ENCODE measurements around the gene AJAP1.

Gene AJAP1

DNA sequence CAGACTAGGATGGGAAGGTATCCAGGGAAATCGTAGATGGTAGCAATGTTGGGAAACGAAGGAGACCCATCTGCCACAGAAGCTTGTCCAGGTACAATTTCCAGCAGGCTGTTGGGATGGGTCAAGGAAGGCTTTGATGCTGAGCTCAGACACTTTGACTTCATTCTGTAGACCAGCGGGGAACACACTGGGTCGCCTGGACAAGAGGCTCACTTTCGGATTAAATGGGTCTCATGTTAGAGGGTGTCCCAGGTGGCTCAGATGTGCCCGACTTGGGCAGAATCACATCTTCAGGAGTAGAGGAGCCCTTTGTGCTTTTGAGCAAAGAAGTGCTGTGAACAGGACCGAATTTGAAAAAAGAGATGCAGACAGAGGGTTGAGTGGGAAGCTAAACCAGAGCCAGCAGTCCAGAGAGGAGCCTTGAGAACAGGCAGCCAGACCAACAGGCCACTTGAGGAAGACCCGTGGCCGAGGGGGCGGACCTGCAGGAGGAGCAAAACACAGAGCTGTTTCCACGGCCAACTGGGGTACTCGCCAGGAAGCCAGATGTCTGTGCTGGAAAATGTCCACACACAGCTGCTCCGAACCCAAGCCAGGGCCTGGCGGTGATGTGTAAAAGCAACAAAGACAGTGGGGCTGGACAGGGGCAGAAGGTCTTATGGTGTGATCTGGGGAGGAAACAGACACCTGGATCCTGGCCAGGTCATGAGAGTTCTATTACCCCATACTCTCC is 146.9 kb downstream of the AJAP1 start:
- TF ChIP-seq, protein P1, sequence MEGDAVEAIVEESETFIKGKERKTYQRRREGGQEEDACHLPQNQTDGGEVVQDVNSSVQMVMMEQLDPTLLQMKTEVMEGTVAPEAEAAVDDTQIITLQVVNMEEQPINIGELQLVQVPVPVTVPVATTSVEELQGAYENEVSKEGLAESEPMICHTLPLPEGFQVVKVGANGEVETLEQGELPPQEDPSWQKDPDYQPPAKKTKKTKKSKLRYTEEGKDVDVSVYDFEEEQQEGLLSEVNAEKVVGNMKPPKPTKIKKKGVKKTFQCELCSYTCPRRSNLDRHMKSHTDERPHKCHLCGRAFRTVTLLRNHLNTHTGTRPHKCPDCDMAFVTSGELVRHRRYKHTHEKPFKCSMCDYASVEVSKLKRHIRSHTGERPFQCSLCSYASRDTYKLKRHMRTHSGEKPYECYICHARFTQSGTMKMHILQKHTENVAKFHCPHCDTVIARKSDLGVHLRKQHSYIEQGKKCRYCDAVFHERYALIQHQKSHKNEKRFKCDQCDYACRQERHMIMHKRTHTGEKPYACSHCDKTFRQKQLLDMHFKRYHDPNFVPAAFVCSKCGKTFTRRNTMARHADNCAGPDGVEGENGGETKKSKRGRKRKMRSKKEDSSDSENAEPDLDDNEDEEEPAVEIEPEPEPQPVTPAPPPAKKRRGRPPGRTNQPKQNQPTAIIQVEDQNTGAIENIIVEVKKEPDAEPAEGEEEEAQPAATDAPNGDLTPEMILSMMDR (IDR thresholded peaks at IDR 0.05; ENCODE audit: low read depth, low read length), result no peak
- H3K4me3 ChIP-seq (ENCODE audit: low read depth, low read length), result no peak overlapping the region

- TF ChIP-seq, protein P1 (IDR thresholded peaks at IDR 0.05; ENCODE audit: low read depth, low read length), result no peak
- H3K4me3 ChIP-seq (ENCODE audit: low read depth, low read length), result no peak overlapping the region
Observed at GRCh38 chr1:4802024-4802423, 147.6 kb downstream of the AJAP1 start.

DNA sequence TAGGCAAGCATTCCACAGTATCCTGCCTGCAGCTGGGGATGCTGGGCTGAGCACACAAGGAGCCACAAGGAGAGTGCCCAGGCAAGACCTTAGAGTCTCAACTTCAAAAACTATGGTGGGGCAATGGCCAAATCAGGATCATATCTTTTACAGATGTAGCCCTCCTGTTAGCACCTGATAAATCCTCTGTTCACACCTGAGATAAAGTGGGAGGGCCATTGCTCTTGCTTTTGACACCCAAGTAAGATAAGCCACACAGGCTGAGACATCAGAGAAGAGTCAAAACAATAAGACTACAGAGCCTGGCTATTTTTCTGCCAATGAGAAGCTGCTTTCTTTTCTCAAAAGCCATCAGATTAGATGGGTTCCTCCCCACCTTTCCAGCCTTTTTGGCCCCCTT is 148.9 kb downstream of the AJAP1 start:
- TF ChIP-seq, protein P1 (IDR thresholded peaks at IDR 0.05; ENCODE audit: low read depth, low read length), result no peak
- H3K4me3 ChIP-seq (ENCODE audit: low read depth, low read length), result no peak overlapping the region

DNA sequence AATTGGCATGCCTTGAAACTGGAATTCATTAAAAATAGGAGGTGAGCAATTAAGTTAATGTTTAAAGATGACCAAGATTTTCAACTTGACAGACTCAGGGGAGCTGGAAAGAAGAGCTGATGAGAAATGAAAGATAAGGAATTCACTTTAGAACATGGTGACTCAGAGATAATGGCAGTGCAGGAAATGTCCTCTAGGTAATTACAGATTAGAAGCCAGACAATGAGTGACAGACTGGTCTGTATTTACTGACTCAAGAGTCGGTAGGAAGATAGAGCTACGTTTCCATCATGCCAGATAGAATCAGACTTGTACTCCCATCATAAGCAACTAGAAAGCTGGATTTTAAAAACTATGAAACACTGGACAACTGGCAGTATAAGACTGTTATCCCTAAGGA is 151.6 kb downstream of the AJAP1 start:
- no peak overlapping the region for H3K4me3 ChIP-seq (ENCODE audit: low read depth, low read length)
- TF ChIP-seq, protein P1 (IDR thresholded peaks at IDR 0.05; ENCODE audit: low read depth, low read length), result no peak

DNA sequence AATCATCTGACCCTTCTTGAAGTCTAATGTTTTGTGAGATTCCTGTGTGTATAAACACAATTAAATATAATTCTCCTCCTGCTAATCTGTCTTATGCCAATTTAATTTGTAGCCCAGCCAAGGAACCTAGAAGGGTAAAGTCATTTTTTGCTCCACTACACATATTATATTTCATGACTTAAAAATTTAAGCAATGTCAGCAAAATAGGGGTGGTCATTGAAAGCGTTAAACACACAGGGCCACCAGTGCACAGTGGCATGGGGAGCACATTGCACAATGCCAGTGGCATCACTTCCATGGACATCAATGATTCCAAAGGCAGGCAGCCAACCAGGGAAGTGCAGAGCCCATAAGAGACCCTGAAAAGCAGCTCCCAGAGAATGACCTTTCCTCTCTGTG is 166.1 kb downstream of the AJAP1 start:
- H3K4me3 ChIP-seq (ENCODE audit: low read depth, low read length), result no peak overlapping the region
- TF ChIP-seq, protein P1 (IDR thresholded peaks at IDR 0.05; ENCODE audit: low read depth, low read length), result no peak

DNA sequence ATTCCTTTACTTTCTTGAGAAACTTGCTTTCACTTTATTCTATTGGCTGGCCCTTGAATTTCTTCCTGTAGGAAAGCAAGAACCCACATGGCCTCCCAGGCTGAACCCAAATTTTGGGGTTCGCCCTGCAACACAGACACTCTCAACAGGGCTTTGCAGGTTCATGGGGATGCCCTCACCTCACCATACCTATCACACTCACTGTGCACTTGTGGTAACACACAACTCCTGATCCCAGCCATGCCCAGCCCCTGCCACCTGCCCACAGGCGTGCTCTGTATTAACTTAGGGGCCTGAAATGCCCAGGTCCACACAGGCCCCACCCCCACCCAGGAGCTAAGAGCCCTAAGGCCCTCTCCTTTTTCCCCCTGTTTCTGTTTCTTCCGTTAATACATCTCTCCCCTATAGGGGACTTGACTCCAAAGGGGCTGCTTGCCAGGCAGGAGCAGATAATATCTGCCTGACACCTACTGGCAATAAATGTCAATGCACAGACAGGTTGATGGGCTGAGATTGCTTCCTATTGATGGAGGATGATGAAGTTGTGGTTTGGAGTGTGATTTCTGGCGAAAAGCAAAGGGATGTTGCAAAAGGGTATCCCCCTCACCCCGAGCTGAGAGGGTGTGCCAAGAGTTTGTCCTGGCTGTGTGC is 171.5 kb downstream of the AJAP1 start:
- TF ChIP-seq, protein P1 (IDR thresholded peaks at IDR 0.05; ENCODE audit: low read depth, low read length), result no peak
- no peak overlapping the region for H3K4me3 ChIP-seq (ENCODE audit: low read depth, low read length)

DNA sequence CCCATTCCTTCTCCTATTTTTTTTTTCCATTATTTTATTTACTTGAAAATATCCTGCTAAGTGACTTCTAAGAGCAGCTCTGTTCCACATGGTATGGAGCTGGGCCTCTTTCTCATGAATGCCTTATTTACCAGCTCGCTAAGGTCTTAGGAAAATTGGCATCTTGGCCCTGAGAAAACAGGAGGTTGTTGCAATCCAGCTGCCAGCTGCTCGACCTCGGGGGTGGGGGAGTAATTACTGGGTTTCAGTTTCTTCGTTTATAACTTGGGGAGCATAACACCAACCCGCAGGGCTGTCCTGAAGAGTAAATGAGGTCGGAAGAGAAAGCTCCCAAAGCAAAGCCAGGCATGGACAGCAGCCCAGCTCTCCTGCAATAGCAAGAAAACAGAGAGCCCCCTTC is 176.3 kb downstream of the AJAP1 start:
- TF ChIP-seq, protein P1 (IDR thresholded peaks at IDR 0.05; ENCODE audit: low read depth, low read length), result no peak
- H3K4me3 ChIP-seq (ENCODE audit: low read depth, low read length), result no peak overlapping the region
